Keratinocyte (primary cell): Measurements from ENCODE around the gene LUZP1. TPM values are rescaled to one million over a fixed set of nuclear protein-coding genes. Genes with fewer than 3 reads are reported as not detected.
A peak's percentile ranks its signal among the peaks of the same experiment; 100 is the strongest.

Experiments used
- DNase-seq: peaks from one replicate; pipeline ENCODE4 v3.0.0-alpha.2; 2011; ENCODE audit warnings: low read depth, missing footprints, low spot score
- FAIRE-seq: peaks from 2 replicates; lab custom pipeline; 2011; peaks lifted over from hg19 to GRCh38; lab: Jason Lieb, UNC
- H2AFZ ChIP-seq: 2 replicates; pipeline ENCODE4 v1.6.0; 2012; ENCODE audit warnings: low read length, control low read depth, inconsistent platforms; ENCODE audit not compliant: control insufficient read depth
- H3K27ac ChIP-seq: 2 replicates; pipeline ENCODE4 v1.5.1; 2011; ENCODE audit warnings: low read length; ENCODE audit not compliant: control insufficient read depth, insufficient read depth
- H3K27me3 ChIP-seq: 3 replicates; pipeline ENCODE4 v1.6.0; 2011; ENCODE audit warnings: low read length; ENCODE audit not compliant: control insufficient read depth, insufficient read depth; ENCODE audit errors: extremely low read depth
- H3K36me3 ChIP-seq, 2 experiments: 2 replicates in 1 of 2; 3 replicates in 1 of 2; pipeline ENCODE4 v1.5.1; 2011; ENCODE audit warnings: low read length in 2 of 2, mild to moderate bottlenecking in 1 of 2; ENCODE audit not compliant: control insufficient read depth in 2 of 2, insufficient read depth in 2 of 2; ENCODE audit errors: extremely low read depth in 1 of 2
- H3K4me1 ChIP-seq: 3 replicates; pipeline ENCODE4 v1.5.1; 2011; ENCODE audit warnings: low read length; ENCODE audit not compliant: control insufficient read depth, insufficient read depth; ENCODE audit errors: extremely low read depth
- H3K4me2 ChIP-seq: 3 replicates; pipeline ENCODE4 v1.6.0; 2011; ENCODE audit warnings: low read depth, low read length; ENCODE audit not compliant: control insufficient read depth, insufficient read depth; ENCODE audit errors: extremely low read depth
- H3K4me3 ChIP-seq, 3 experiments: fragments of 200-600 bp in 1 of 3; sonication (generic) in 1 of 3; 2 replicates in 2 of 3; 3 replicates in 1 of 3; pipeline ENCODE4 v1.5.1; 2011 to 2016; ENCODE audit warnings: low read length in 3 of 3, mild to moderate bottlenecking in 3 of 3, control low read depth in 2 of 3, inconsistent platforms in 1 of 3, low read depth in 1 of 3, mixed read lengths in 1 of 3, mixed run types in 1 of 3, moderate library complexity in 1 of 3; ENCODE audit not compliant: control insufficient read depth in 2 of 3, insufficient read depth in 2 of 3; ENCODE audit errors: extremely low read depth in 1 of 3
- H3K79me2 ChIP-seq: 2 replicates; pipeline ENCODE4 v1.6.0; 2012; ENCODE audit warnings: low read length; ENCODE audit not compliant: control insufficient read depth, insufficient read depth
- H3K9ac ChIP-seq: 3 replicates; pipeline ENCODE4 v1.6.0; 2011; ENCODE audit warnings: low read length; ENCODE audit not compliant: control insufficient read depth, insufficient read depth; ENCODE audit errors: extremely low read depth
- H3K9me1 ChIP-seq: 3 replicates; pipeline ENCODE4 v1.6.0; 2011; ENCODE audit warnings: low read length; ENCODE audit not compliant: control insufficient read depth, insufficient read depth; ENCODE audit errors: extremely low read depth
- H3K9me3 ChIP-seq: 2 replicates; pipeline ENCODE4 v1.5.1; 2012; ENCODE audit warnings: low read depth, low read length; ENCODE audit not compliant: control insufficient read depth
- H4K20me1 ChIP-seq: 3 replicates; pipeline ENCODE4 v1.6.0; 2011; ENCODE audit warnings: low read length; ENCODE audit not compliant: control insufficient read depth, insufficient read depth; ENCODE audit errors: extremely low read depth
- EZH2 ChIP-seq: IDR thresholded peaks from one replicate; pipeline ENCODE4 v1.6.1; 2012; ENCODE audit warnings: inconsistent platforms, mild to moderate bottlenecking, low read length, moderate library complexity
- dilution Hi-C: fragments of 300-500 bp; cut with MboI; formaldehyde crosslinking; loops from one replicate; pipeline ENCODE4 v1.7.0; 2020; ENCODE audit warnings: low sequenced_read_pairs; ENCODE audit not compliant: extremely low pct_ligation_motif_present
- polyA plus RNA-seq, 5 experiments: library from polyadenylated mRNA; depleted of rRNA in 3 of 5; stranded (reverse) in 3 of 5; stranded (forward) in 1 of 5; unstranded in 1 of 5; fragments of >200 nt; gene quantifications; 1 replicate in 1 of 5; 2 replicates in 3 of 5; 3 replicates in 1 of 5; pipeline versions ENCODE4 v1.2.1 to v1.2.3, GENCODE V29; 2011 to 2012; ENCODE audit warnings: missing spikeins in 2 of 5, low read depth in 1 of 5, low replicate concordance in 1 of 5
- TF ChIP-seq, protein P1 (sequence below), 3 experiments: IDR thresholded peaks in 1 of 3; conservative IDR thresholded peaks in 1 of 3; optimal IDR thresholded peaks in 1 of 3; 2 replicates in 2 of 3; 3 replicates in 1 of 3; pipeline versions ENCODE3 to v1.5.1; 2011; ENCODE audit warnings: low read length in 3 of 3, mild to moderate bottlenecking in 3 of 3, moderate library complexity in 2 of 3, control low read depth in 1 of 3, inconsistent platforms in 1 of 3; ENCODE audit not compliant: insufficient read depth in 2 of 3; ENCODE audit errors: extremely low read depth in 1 of 3

LUZP1 gene
- polyA plus RNA-seq, 1 donor (not counting 4 experiments of a cell fraction or from before 2014, with no cell fraction given), result 52.5 TPM

- Histone ChIP-seq H2AFZ (no peak overlapping the region), H3K9ac (no peak overlapping the region), H3K4me2 (no peak overlapping the region), H3K36me3 (peaks cover 13 to 25% of the 10 kb centered on the region in 2 experiments), H3K4me1 (no peaks in the 10 kb centered on the region), H3K4me3 (no peak overlapping the region), H4K20me1 (no peaks in the 10 kb centered on the region), H3K79me2 (no peaks in the 10 kb centered on the region), H3K9me3 (no peaks in the 10 kb centered on the region), H3K27me3 (no peaks in the 10 kb centered on the region), H3K9me1 (no peaks in the 10 kb centered on the region), H3K27ac (no peak overlapping the region)
- dilution Hi-C loops, result loop anchor here (10.0 kb wide), 1 partner anchor 77 kb away; no protein-coding TSS in a partner anchor
- FAIRE-seq (peak; percentile 17), DNase-seq (no peak)
- TF ChIP-seq, protein P1, sequence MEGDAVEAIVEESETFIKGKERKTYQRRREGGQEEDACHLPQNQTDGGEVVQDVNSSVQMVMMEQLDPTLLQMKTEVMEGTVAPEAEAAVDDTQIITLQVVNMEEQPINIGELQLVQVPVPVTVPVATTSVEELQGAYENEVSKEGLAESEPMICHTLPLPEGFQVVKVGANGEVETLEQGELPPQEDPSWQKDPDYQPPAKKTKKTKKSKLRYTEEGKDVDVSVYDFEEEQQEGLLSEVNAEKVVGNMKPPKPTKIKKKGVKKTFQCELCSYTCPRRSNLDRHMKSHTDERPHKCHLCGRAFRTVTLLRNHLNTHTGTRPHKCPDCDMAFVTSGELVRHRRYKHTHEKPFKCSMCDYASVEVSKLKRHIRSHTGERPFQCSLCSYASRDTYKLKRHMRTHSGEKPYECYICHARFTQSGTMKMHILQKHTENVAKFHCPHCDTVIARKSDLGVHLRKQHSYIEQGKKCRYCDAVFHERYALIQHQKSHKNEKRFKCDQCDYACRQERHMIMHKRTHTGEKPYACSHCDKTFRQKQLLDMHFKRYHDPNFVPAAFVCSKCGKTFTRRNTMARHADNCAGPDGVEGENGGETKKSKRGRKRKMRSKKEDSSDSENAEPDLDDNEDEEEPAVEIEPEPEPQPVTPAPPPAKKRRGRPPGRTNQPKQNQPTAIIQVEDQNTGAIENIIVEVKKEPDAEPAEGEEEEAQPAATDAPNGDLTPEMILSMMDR (optimal IDR thresholded peaks at IDR 0.05 in 1 of 3, IDR thresholded peaks at IDR 0.05 in 1 of 3, conservative IDR thresholded peaks at IDR 0.05 in 1 of 3; ENCODE audit: extremely low read depth in 1 of 3, insufficient read depth in 2 of 3, low read length in 3 of 3), result no peak
- no peak for TF ChIP-seq EZH2
Measured at GRCh38 chr1:23062271-23062670, 106.4 kb downstream of the LUZP1 start.

- H3K9me1 ChIP-seq, result no peaks in the 10 kb centered on the region
- no peaks in the 10 kb centered on the region for H4K20me1 ChIP-seq
- H3K27ac ChIP-seq, result no peak overlapping the region
- no peaks in the 10 kb centered on the region for H3K27me3 ChIP-seq
- H3K9me3 ChIP-seq, result no peaks in the 10 kb centered on the region
- FAIRE-seq (no peak), DNase-seq (no peak)
- TF ChIP-seq EZH2, result no peak
- TF ChIP-seq, protein P1 (optimal IDR thresholded peaks at IDR 0.05 in 1 of 3, IDR thresholded peaks at IDR 0.05 in 1 of 3, conservative IDR thresholded peaks at IDR 0.05 in 1 of 3; ENCODE audit: extremely low read depth in 1 of 3, insufficient read depth in 2 of 3, low read length in 3 of 3), result no peak
- no peak overlapping the region for H3K4me3 ChIP-seq
- H3K9ac ChIP-seq, result no peak overlapping the region
- H3K4me2 ChIP-seq, result no peak overlapping the region
- peaks cover 7 to 35% of the 10 kb centered on the region in 2 experiments for H3K36me3 ChIP-seq
- H3K4me1 ChIP-seq, result no peaks in the 10 kb centered on the region
- dilution Hi-C loops, result no loop called here
- H3K79me2 ChIP-seq, result no peaks in the 10 kb centered on the region
- H2AFZ ChIP-seq, result no peak overlapping the region
Measured at GRCh38 chr1:23057301-23057700, 111.4 kb downstream of the LUZP1 start.
